Fibroblast of skin of left biceps (primary cell): ENCODE data around the gene DENND5A.

Experiments used
- DNase-seq, 2 experiments: peaks; one replicate each; pipeline ENCODE4 v3.0.0-alpha.2; 2013; ENCODE audit warnings: low read depth in 2 of 2

DENND5A gene

DNA sequence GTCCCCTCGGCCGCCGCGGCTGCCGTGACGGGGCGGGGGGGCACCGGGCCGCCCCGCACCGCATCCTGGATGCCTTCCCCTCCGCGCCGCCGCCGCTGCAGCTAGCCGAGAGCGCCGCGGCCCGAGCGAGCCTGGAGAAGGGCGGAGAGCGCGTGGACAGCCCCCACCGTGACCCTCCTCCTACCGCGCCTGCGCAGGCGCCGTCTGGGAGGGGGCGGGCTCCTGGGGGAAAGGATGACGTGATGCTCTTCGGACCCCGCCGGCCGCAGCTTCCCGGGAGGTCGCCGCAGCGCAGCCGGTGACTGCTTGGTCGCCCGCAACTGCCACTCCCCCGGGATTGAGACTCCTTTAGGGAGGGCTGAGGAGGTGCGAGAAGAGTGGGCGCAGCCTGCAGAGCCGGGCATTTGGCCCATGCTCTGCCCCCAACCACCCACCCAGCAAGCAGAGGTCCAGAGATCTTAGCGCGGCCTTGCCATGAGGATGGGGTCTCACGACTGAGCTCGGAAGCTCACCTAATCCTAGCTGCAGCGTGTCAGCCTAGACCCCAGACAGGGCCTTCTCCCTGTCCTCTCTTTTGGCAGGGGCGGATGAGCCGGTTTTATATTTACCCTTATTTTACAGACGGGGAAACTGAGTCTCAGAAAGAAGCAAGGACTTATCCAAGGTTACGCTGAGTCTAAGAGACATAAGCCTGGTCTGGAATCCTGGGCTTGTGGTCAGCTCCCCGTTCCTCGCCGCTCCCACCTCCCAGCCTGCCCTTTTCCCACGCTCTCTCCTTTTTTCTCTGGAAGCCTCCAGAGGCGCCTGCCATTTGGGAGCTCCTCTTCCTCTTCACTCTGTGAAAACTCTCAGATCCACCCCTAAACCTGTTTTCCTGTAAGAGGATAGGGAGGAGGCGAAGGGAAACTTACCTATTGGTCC is at the start of gene DENND5A:
TSS of gene DENND5A (minus strand) at position 140 of the 921 bp plus-strand sequence. CDS start 281 bp downstream, outside the sequence.
- peak; percentile 58 to 63 for DNase-seq

DNA sequence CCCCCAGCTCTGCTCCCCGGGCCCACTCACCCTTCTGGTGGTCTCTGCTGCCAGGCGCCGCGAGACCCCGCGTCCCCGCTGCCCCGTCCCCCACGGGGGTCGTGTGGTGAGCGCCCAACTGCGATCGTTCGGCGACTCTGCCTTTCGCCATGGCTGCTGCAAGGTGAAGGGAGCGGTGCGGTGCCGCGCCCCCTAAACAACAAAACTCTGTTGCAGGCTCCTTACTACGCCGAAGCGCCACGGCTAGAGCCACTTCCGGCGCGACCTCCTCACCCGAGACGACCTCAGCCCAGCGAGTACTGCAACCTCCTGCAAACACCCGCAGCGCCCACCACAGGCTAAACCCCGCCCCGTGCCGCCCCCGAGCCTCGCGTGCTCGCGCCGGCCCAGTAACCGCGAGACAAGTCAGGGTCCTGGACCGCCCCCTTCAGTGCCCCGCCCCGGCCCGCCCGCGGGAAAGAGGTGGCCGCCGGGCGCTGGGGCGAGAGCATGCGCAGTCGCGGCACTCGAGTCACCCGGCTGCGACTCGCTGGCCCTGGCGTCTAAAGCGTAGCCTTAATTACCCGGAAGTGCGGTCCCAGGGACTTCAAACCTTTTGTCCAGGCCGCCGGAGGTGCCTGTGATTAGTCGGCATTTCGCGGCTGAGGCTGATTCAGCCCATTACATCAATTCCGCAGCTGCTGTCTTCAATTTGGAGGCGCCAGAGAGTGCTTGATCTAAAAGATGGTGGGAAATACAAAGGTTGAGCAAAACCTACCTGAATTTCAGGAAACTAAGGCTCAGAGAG is 49.3 kb upstream of the DENND5A start, which contains the start of gene TMEM41B:
TSS of gene TMEM41B (minus strand) at position 303 of the 787 bp plus-strand sequence. CDS start at position 151, 152 bp downstream.
- DNase-seq = peak; percentile 97 to 98

DNA sequence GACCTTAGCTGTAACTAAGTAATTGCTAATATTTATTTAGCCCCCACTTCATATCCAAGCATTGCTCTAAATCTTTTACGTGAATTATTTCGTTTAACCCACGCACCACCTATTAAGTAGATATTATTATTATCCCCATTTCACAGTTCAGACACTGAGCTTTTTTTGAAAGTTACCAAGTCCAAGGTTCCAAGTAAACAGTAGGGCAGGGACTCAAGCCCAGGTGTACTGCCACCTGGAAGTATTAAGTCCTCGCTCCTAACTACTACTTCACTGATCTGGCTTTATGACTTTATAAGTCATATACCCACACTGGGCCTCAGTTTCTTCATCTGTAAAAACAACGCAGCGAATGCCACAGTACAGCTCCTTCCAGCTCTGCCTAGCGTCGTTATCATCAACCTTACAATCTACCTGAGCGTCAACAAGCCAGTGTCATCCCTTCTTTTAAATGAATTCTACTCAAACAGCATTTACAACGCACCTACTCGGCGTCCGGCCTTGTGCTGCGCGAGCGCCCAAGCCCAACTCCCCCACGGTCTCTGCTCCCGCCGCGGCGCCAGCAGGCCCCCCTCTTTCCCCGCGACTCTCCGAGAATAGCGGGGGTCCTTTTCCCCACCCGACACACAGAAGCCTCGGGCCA is 48.6 kb upstream of the DENND5A start:
- no peak for DNase-seq

DNA sequence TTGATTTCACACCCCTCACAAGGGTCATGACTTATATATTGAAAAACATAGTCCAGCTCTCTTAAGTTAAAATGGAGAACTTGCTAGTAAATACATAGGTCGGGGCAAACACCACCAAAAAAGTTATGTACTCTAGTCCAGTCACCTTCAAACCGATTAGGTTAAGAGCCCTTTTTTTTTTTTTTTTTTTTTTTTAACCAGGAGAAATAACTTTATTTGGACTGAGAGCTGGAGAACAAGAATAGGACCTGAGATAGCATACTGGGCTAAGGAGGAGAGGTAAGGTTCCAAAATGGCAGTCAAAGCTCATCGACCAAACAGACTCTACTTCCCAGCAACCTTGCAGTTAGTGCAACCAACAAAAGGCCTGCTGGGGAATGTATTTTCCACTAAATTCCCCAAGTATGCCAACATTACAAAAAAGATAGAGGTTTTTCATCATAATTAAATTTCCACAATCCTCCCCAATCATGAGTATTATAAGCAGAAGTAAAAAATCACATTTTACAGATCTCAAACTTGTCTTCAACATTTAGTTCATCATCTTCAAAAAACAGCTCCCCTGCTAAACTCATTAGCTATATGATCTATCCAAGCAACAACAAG is 45.4 kb upstream of the DENND5A start:
- DNase-seq = no peak

DNA sequence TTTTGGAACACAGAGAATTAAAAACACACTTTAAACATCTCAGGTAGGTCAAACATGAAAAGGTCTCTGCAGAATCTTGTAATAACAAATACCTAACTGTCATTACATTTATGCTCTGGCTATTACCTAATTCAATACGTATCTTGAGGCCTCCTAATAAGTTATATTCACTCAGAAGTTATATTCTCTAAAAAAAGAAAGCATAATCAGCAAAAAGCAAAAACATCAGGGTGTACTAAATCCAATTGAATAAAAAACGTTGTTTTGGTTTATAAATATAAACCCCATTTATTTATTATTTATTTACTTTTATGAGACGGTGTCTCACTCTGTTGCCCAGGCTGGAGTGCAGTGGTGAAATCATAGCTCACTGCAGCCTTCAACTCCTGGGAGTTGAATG is 39.0 kb upstream of the DENND5A start:
- DNase-seq = no peak

DNA sequence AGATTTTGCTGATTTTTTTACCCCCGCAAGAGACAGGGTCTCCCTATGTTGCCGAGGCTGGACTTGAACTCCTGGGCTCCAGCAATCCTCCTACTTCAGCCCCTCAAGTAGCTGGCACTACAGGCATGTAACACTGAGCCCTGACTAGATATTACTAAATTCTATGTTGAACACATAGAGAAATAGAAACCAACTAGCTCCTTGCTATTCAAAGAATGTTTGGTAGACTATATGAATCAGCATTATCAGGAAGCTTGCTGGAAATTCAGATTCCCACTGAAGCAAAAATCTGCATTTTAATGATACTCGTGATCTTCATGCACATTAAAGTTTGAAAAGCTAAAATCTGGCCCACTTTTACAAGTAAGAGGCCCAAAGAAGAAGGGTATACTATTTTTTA is 37.3 kb upstream of the DENND5A start:
- no peak for DNase-seq

DNA sequence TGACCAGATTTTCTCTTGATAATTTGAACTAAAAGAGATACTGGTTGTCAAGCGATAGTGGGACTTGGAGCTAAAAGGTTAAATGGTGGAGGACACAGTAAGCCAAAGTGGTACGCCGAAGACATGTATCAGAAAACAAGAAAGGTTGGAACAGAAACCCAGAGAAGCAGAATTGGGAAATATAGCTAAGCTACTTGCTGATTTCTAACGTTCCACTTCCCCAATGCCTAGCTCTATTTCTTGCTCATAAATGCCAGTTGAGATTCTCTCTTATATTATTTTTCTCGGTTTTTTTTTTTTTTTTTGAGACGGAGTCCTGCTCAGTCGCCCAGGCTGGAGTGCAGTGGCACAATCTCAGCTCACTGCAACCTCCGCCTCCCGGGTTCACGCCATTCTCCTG is 36.6 kb upstream of the DENND5A start:
- DNase-seq = no peak

DNA sequence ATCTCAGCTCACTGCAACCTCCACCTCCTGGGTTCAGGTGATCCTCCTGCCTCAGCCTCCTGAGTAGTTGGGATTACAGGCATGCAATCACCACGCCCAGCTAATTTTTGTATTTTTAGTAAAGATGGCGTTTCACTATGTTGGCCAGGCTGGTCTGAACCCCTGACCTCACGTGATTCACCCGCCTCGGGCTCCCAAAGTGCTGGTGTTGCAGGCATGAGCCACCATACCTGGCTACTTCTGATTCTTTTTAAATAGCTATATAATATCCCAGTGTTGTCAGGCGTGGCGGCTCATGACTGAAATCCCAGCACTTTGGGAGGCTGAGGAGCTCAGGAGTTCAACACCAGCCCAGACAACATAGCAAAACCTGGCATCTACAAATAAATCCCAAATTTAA is 28.5 kb upstream of the DENND5A start:
- no peak for DNase-seq

DNA sequence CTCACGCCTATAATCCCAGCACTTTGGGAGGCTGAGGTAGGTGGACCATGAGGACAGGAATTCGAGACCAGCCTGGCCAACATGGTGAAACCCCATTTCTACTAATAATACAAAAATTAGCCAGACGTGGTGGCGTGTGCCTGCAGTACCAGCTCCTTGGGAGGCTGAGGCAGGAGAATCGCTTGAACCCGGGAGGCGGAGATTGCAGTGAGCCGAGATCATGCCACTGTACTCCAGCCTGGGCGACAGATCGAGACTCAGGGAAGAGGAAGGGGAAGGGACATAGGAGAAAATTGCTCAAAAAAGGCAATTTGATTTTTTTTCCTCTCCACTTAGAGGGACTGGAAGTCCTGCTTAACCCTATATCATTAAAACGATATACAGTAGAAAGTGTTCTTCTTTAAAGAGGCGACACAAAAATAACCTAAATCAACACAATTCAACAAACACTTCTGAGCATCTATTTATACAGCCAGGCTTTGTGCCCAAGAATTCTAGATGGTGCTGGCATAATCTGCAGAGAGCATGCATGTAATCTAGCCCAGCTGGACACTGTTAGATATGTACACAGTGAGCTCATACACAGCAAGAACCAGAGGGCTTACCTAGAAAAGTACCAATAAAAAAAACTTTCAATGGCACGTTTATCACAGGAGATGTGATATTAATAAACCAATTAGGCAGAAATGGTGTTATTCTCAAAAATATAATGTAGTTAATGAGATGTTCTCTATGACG is 20.9 kb upstream of the DENND5A start:
- no peak for DNase-seq

DNA sequence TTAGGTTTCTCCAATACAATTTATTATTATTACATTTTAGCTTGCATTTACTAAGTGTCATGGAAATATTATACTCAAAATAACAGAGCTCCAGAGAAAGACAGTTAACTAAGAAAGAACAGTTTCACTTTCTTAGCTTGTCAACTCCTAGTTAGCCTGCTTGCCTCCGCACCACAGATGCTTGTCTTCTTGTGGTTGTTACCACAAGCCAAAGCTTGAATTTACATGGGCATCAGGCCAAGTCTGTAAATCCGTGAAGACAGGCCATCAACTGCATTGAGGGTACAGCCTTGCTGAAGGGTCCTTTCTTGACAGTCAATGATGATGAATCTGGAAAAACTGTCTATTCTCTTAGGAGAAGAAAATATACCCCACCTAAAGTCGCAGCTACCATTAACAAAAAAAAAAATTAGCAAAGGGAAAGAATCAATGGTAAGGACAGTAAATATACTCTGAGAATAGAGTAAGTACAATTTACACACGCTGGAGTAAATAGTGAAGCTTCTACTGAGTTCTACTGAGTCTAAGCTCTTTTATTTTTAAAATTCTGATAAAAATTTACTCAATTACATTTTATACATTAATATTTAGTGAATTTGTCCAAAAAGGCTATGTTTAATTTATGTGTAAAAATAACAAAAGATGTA is 15.6 kb upstream of the DENND5A start:
- peak in 1 of 2 experiments; percentile 48 for DNase-seq

DNA sequence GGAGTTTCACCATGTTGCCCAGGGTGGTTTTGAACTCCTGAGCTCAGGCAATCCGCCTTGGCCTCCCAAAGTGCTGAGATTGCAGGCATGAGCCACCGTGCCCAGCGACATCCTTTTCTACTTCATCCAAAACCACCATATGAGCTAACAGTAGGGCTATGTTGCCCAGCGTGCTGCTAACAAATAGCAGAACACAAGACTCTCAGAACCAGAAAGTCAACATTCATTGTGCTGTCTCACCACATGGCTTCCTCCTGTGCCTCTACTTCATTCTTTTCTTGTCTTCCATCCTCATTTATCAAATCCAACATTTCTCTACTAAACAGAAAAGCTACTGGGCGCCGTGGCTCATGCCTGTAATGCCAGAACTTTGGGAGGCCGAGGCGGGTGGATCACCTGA is 12.0 kb upstream of the DENND5A start:
- DNase-seq = no peak

DNA sequence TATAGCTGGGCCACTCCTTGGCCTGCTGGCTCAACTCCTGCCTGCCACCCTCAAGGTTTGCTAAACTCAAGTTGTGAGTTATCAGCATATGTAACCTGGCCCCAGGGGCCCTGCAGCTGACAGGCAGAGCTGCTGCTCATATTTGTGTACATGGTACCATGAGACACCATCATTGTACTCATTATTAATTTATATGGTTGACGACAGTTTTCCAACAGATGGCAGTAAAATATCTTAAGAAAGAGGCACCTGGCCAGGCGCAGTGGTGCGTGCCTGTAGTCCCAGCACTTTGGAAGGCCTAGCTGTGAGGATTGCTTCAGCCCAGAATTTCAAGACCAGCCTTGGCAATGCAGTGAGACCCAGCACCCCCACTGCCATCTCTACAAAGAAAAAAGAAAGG is 11.4 kb upstream of the DENND5A start:
- DNase-seq = no peak

DNA sequence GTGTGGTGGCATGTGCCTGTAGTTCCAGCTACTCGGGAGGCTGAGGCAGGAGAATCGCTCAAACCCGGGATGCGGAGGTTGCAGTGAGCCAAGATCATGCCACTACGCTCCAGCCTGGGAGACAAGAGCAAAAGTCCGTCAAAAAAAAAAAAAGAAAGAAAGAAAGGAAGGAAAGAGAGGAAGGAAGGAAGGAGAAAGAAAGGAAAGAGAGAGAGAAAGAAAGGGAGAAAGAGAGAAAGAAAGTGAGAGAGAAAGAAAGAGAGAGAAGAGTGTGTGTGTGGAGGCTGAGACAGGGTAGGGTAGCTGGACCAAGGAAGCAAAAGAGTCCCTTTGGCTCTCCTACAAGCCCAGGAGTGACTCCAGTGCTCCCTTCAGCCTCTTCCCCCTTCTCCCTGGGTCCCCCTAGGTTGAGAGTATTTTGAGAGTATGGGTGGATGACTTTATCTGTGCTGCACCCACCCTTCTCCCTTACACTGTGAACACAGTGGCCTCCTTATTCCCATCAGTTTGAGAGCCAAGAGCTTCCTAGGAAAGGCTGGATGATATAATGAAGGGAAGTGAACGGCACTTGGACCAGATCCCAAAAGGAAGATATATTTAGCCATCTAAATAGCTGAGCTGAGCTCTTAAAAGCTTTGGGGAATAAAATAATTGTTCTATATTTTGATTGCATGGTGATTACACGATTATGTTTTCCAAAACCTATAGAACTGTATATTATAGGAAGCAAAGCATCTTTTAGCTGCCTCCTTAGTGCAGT is 9.5 kb upstream of the DENND5A start:
- DNase-seq = no peak

DNA sequence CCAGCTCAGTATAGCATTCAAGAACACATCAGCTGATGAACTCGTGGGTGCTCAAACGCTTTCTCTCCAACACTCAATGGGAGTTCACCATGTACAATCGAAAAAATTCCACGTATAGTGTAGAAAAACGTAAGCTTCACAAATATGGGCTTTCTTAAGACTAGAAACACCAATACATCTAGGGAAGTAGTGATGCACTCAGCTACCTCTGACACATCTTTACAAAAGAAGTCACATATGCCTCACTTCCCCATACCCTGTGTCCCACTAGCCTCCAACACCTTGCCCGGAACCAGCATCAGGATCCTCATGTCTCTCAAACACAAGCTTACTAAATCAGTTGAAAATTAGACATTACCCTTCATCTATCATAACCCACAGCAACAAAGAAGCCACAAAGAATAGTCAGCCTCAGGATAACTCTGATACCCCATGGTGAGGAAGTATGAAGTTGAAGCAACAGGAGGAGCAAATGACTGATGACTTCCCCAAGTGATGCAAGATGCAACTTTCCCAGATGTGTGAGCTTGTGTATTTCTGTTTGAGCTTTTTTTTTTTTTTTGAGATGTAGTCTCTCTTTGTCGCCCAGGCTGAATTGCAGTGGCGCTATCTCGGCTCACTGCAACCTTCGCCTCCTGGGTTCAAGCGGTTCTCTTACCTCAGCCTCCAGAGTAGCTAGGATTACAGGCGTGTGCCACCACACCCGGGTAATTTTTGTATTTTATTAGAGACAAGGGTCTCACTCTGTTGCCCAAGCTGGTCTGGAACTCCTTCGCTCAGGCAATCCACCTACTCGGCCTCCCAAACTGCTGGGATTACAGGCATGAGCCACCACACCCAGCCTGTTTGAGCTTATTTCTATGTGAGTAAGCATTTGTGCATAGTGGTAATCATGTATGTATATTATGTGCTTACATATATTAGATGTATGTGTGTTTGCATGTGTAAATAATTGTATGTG is 8.5 kb upstream of the DENND5A start:
- DNase-seq = peak; percentile 66 to 73

DNA sequence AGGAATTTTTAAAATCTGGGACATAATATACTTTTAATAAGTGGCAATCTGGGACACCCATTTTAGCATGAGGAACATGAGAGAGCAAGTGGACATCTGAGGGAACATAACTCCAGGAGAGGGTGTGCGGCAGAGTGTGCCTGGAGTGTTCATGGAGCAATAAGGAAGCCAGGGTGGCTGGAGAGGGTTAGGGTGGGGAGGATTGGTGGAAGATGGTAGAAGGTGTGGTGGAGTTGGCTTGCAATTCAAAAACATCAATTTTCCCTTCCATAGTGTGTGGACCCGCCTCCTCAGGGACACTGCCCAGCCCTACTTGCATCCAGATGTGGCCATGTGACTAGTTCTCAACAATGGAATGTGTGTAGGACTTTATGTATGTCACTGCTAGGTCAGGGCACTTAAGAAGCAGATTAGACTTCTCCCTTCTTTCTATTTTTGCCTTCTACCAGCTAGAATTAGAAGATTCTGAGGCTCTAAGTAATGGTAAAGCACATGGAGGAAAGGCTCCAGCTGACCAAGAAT is 4.4 kb upstream of the DENND5A start:
- DNase-seq = no peak

DNA sequence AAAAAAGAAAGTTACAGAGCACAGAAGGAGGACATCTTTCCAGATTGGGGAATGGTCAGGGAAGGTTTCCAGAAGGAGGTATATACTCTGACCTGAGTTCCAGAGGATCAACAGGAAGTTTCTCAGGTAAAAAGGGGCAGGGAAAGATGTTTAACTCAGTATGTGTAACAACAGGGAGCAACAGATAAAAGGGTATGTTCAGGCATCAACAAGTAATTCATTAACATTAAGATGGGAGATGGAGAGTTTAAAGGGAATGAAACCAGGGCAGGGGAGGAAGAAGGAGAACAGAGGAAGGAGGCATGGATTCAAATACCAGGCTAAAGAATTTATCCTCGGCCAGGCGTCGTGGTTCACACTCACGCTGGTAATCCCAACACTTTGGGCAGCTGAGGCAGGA is 2.5 kb upstream of the DENND5A start:
- no peak for DNase-seq

DNA sequence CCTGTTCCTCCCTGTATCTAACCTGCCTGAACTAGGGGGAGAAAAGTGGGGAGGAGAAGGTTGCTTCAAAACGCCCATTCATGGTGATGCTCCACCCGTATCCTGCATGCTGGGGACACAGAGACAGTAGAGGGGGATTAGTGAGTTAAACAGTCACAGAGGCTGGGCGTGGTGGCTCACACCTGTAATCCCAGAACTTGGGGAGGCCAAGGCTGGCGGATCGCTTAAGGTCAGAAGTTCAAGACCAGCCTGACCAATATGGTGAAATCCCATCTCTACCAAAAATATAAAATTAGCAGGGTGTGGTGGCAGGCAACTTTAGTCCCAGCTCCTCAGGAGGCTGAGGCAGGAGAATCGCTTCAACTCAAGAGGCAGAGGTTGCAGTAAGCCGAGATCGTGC is 1.8 kb upstream of the DENND5A start:
- no peak for DNase-seq

DNA sequence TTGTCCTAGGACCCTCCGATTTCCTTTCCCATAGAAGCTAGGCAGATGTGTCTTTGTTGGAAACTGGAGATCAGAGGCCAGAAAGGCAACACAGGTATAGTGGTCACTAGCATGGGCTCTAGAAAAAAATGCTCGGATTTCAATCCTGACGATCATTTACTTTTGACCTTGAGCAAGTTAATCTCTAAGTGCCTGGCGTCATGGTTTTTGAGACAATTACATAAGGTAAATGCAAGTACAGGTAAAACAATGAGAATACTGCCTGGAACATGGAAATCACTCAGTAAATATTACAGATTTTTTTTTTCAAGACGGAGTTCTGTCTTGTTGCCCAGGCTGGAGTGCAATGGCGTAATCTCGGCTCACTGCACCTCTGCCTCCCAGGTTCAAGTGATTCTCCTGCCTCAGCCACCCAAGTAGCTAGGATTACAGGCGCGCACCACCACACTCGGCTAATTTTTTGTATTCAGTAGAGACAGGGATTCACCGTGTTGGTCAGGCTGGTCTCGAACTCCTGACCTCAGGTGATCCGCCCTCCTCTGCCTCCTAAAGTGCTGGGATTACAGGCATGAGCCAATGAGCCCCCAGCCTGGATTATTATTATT is 1.1 kb upstream of the DENND5A start:
- no peak for DNase-seq
